H9 (cell line): ENCODE data around the gene ERC2. TPM values are rescaled to one million over a fixed set of nuclear protein-coding genes. Genes with fewer than 3 reads are reported as not detected.

ENCODE experiments used
- DNase-seq: peaks from one replicate; pipeline ENCODE4 v3.0.0-alpha.2; 2017
- H2AFZ ChIP-seq: one replicate; pipeline ENCODE4 v1.6.1; 2013; ENCODE audit warnings: mild to moderate bottlenecking, low read length, control low read depth, moderate library complexity
- H2AK5ac ChIP-seq: 2 replicates; pipeline ENCODE4 v1.6.1; 2013; ENCODE audit warnings: low read length, control low read depth, mixed read lengths; ENCODE audit not compliant: insufficient read length
- H2BK120ac ChIP-seq: one replicate; pipeline ENCODE4 v1.6.1; 2013; ENCODE audit warnings: low read depth, mild to moderate bottlenecking, low read length, control low read depth, inconsistent platforms; ENCODE audit not compliant: poor library complexity, severe bottlenecking
- H2BK12ac ChIP-seq: 2 replicates; pipeline ENCODE4 v1.6.1; 2013; ENCODE audit warnings: low read length, control low read depth, mixed read lengths, low read depth; ENCODE audit not compliant: insufficient read length
- H2BK15ac ChIP-seq: 2 replicates; pipeline ENCODE4 v1.6.1; 2013; ENCODE audit warnings: low read depth, low read length, control low read depth
- H2BK20ac ChIP-seq: one replicate; pipeline ENCODE4 v1.6.1; 2013; ENCODE audit warnings: low read depth, mild to moderate bottlenecking, low read length, control low read depth, inconsistent platforms; ENCODE audit not compliant: poor library complexity, severe bottlenecking
- H2BK5ac ChIP-seq: 2 replicates; pipeline ENCODE4 v1.6.1; 2013; ENCODE audit warnings: low read length, control low read depth, mixed read lengths; ENCODE audit not compliant: insufficient read length
- H3K14ac ChIP-seq: 2 replicates; pipeline ENCODE4 v1.6.1; 2013; ENCODE audit warnings: low read length, control low read depth; ENCODE audit not compliant: insufficient read depth
- H3K18ac ChIP-seq: 2 replicates; pipeline ENCODE4 v1.6.1; 2013; ENCODE audit warnings: low read depth, mild to moderate bottlenecking, mixed read lengths, low read length, control low read depth; ENCODE audit not compliant: insufficient read length
- H3K23ac ChIP-seq: 2 replicates; pipeline ENCODE4 v1.6.1; 2013; ENCODE audit warnings: low read length, control low read depth, mixed read lengths, low read depth; ENCODE audit not compliant: insufficient read length
- H3K23me2 ChIP-seq: 2 replicates; pipeline ENCODE4 v1.6.1; 2013; ENCODE audit warnings: low read depth, mild to moderate bottlenecking, mixed read lengths, low read length, control low read depth; ENCODE audit not compliant: insufficient read length, poor library complexity, severe bottlenecking
- H3K27ac ChIP-seq: 2 replicates; pipeline ENCODE4 v1.5.1; 2013; ENCODE audit warnings: low read length, control low read depth, mixed read lengths, low read depth; ENCODE audit not compliant: insufficient read length
- H3K27me3 ChIP-seq: 2 replicates; pipeline ENCODE4 v1.6.1; 2013; ENCODE audit warnings: low read length, control low read depth, inconsistent platforms; ENCODE audit not compliant: insufficient read depth
- H3K4ac ChIP-seq: 2 replicates; pipeline ENCODE4 v1.6.1; 2013; ENCODE audit warnings: low read depth, mild to moderate bottlenecking, control low read depth, inconsistent platforms, low read length, moderate library complexity
- H3K4me1 ChIP-seq: 2 replicates; pipeline ENCODE4 v1.6.1; 2013; ENCODE audit warnings: low read length, control low read depth, inconsistent platforms; ENCODE audit not compliant: insufficient read depth
- H3K4me2 ChIP-seq: 2 replicates; pipeline ENCODE4 v1.6.1; 2013; ENCODE audit warnings: low read length, control low read depth, mixed read lengths; ENCODE audit not compliant: insufficient read length, insufficient read depth
- H3K56ac ChIP-seq: 2 replicates; pipeline ENCODE4 v1.6.1; 2013; ENCODE audit warnings: low read depth, mild to moderate bottlenecking, mixed read lengths, low read length, control low read depth; ENCODE audit not compliant: insufficient read length
- H3K79me1 ChIP-seq: 2 replicates; pipeline ENCODE4 v1.6.1; 2013; ENCODE audit warnings: low read depth, mild to moderate bottlenecking, moderate library complexity, low read length, control low read depth, inconsistent platforms; ENCODE audit not compliant: insufficient read depth, poor library complexity, severe bottlenecking
- H3K79me2 ChIP-seq: 2 replicates; pipeline ENCODE4 v1.6.1; 2013; ENCODE audit warnings: low read length, control low read depth, inconsistent platforms; ENCODE audit not compliant: insufficient read depth
- H3K9ac ChIP-seq: 2 replicates; pipeline ENCODE4 v1.6.1; 2013; ENCODE audit warnings: low read length, control low read depth, mixed read lengths; ENCODE audit not compliant: insufficient read length; ENCODE audit errors: extremely low read depth
- H3K9me3 ChIP-seq: one replicate; pipeline ENCODE4 v1.6.1; 2013; ENCODE audit warnings: low read depth, low read length, inconsistent platforms; ENCODE audit not compliant: control insufficient read depth
- H3T11ph ChIP-seq: one replicate; pipeline ENCODE4 v1.6.1; 2013; ENCODE audit warnings: mild to moderate bottlenecking, low read length, control low read depth, inconsistent platforms
- H4K20me1 ChIP-seq: one replicate; pipeline ENCODE4 v1.6.1; 2013; ENCODE audit not compliant: control insufficient read depth, insufficient read length, insufficient read depth
- H4K5ac ChIP-seq: 2 replicates; pipeline ENCODE4 v1.6.1; 2013; ENCODE audit warnings: low read depth, mild to moderate bottlenecking, mixed read lengths, low read length, control low read depth; ENCODE audit not compliant: insufficient read length
- H4K8ac ChIP-seq: replicated peaks from 2 replicates; pipeline ENCODE4 v1.6.1; 2013; ENCODE audit warnings: low read length, control low read depth, mixed read lengths, low read depth; ENCODE audit not compliant: insufficient read length
- H4K91ac ChIP-seq: 2 replicates; pipeline ENCODE4 v1.6.1; 2013; ENCODE audit warnings: low read depth, mild to moderate bottlenecking, moderate library complexity, mixed read lengths, low read length, control low read depth; ENCODE audit not compliant: insufficient read length
- H3K27ac Mint-ChIP-seq, 3 experiments: 2 replicates in 2 of 3; 3 replicates in 1 of 3; pipeline ENCODE4 v1.8.0; 2020 to 2021; ENCODE audit warnings: mixed read lengths in 3 of 3, mild to moderate bottlenecking in 1 of 3, moderate library complexity in 1 of 3
- H3K27me3 Mint-ChIP-seq: 2 replicates; pipeline ENCODE4 v1.8.0; 2021; ENCODE audit warnings: low read depth, mild to moderate bottlenecking, moderate library complexity, mixed read lengths
- H3K36me3 Mint-ChIP-seq, 3 experiments: 2 replicates in 2 of 3; 3 replicates in 1 of 3; pipeline ENCODE4 v1.8.0; 2020 to 2021; ENCODE audit warnings: low read depth in 3 of 3, mixed read lengths in 3 of 3; ENCODE audit not compliant: insufficient read depth in 1 of 3
- H3K4me1 Mint-ChIP-seq, 2 experiments: 2 replicates each; pipeline ENCODE4 v1.8.0; 2020; ENCODE audit warnings: mixed read lengths in 2 of 2
- H3K4me3 Mint-ChIP-seq, 2 experiments: 2 replicates in 1 of 2; 3 replicates in 1 of 2; pipeline ENCODE4 v1.8.0; 2020 to 2021; ENCODE audit warnings: mild to moderate bottlenecking in 2 of 2, mixed read lengths in 2 of 2, moderate library complexity in 1 of 2
- H3K9me3 Mint-ChIP-seq, 2 experiments: 2 replicates in 1 of 2; 3 replicates in 1 of 2; pipeline ENCODE4 v1.8.0; 2020; ENCODE audit warnings: mild to moderate bottlenecking in 2 of 2, mixed read lengths in 2 of 2, moderate library complexity in 1 of 2
- CTCF ChIP-seq: fragments of 200-600 bp; sonication (generic); conservative IDR thresholded peaks from 3 replicates; pipeline ENCODE4 v1.8.0; 2021; ENCODE audit warnings: antibody characterized with exemption, mild to moderate bottlenecking
- WGBS: extraction: QIAGEN DNeasy Blood & Tissue Kit; methylation state at CpG from one replicate; pipeline ENCODE4 v1.1.7; 2013; ENCODE audit warnings: missing lambda C conversion rate, low lambda C conversion rate, mixed read lengths; ENCODE audit not compliant: insufficient read length; ENCODE audit errors: extremely low coverage; 5-methylcytosine and 5-hydroxymethylcytosine counted together
- total RNA-seq: library from RNA; stranded (reverse); gene quantifications from 2 replicates; pipeline ENCODE4 v1.2.1, GENCODE V29; 2021

The ERC2 gene
- total RNA-seq, 1 experiment from 2014 or later = 15.4 TPM

GRCh38 chr3:56324473-56324872 lies 143.8 kb downstream of the ERC2 start:
- no peak overlapping the region for H3K4ac ChIP-seq
- H3K9me3 Mint-ChIP-seq = no peaks in the 10 kb centered on the region
- no peak overlapping the region for H2BK15ac ChIP-seq
- H3K56ac ChIP-seq = no peak overlapping the region
- no peak overlapping the region for H3K14ac ChIP-seq
- H3T11ph ChIP-seq = no peak overlapping the region
- no peaks in the 10 kb centered on the region for H3K27me3 Mint-ChIP-seq
- H3K27ac Mint-ChIP-seq = no peak overlapping the region
- H3K4me1 Mint-ChIP-seq = peaks cover 21 to 31% of the 10 kb centered on the region in 2 experiments
- H3K9me3 ChIP-seq = no peaks in the 10 kb centered on the region
- peaks cover 5% of the 10 kb centered on the region; the same call in 1 of the 2 replicates for H3K4me1 ChIP-seq
- H3K36me3 Mint-ChIP-seq = peaks cover 0 to 3% (median 0%) of the 10 kb centered on the region in 3 experiments; a peak in 1 of 7 replicates
- H3K4me2 ChIP-seq = no peak overlapping the region
- H2BK12ac ChIP-seq = no peak overlapping the region
- DNase-seq = no peak
- no peaks in the 10 kb centered on the region for H3K79me2 ChIP-seq
- H4K8ac ChIP-seq = no peak overlapping the region
- no peaks in the 10 kb centered on the region for H4K20me1 ChIP-seq
- no peak overlapping the region for H4K5ac ChIP-seq
- no peak for TF ChIP-seq CTCF
- no peak overlapping the region for H2BK20ac ChIP-seq
- H3K4me3 Mint-ChIP-seq = no peak overlapping the region; a peak in 1 of 5 replicates
- H3K9ac ChIP-seq = no peak overlapping the region
- no peak overlapping the region for H3K27ac ChIP-seq
- no peak overlapping the region for H2BK5ac ChIP-seq
- H2AFZ ChIP-seq = no peak overlapping the region
- no CpG with 5 or more reads among the region's 3 CpGs for WGBS
- H3K23me2 ChIP-seq = no peaks in the 10 kb centered on the region
- H4K91ac ChIP-seq = no peak overlapping the region
- no peak overlapping the region for H3K23ac ChIP-seq
- no peaks in the 10 kb centered on the region for H3K79me1 ChIP-seq
- no peak overlapping the region for H2BK120ac ChIP-seq
- no peak overlapping the region for H3K18ac ChIP-seq
- H2AK5ac ChIP-seq = no peak overlapping the region
- no peaks in the 10 kb centered on the region for H3K27me3 ChIP-seq
